HFF-Myc (cell line): ENCODE data around the gene PAQR9.
"Not testable (repeated sequence)": the region's sequence is repeated elsewhere in the genome, so short reads cannot be mapped to it uniquely, and the experiment has no call there.

Source experiments
- DNase-seq: peaks from one replicate; pipeline ENCODE4 v3.0.0-alpha.2; 2011; ENCODE audit warnings: low read depth; ENCODE audit errors: extremely low read depth
- H3K4me3 ChIP-seq: replicated peaks from 2 replicates; pipeline ENCODE4 v1.5.1; 2011; ENCODE audit warnings: low read depth, mild to moderate bottlenecking, control low read depth, low read length
- TF ChIP-seq, protein P1 (sequence below): IDR thresholded peaks from 2 replicates; pipeline ENCODE4 v1.5.1; 2012; ENCODE audit warnings: mild to moderate bottlenecking, low read depth, low read length, control low read depth; ENCODE audit errors: missing control alignments

The PAQR9 gene

DNA sequence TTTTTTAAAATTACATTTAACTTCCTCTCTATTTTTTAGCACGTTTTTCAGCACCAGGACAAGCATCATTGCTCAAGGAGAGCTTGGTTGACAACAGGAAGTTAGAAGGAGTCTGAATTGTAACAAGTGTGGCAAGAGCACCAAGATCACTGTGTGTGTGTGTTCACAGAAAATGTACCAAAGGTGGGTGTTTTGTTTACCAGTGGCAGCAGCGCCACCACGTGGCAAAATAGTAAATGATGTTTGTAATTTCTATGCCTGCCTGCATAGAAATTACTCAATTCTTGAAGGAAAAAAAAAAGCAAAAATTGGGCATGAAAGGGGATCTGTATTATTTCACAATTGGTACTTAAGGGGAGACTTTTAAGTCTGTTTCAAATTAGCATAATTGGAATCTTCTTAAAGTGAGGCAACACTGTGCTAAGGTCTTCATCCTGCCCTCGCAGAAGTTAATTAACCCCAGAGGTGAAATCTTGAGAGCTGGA, 30.5 kb upstream of the PAQR9 start:
- no peak overlapping the region for H3K4me3 ChIP-seq
- TF ChIP-seq, protein P1, sequence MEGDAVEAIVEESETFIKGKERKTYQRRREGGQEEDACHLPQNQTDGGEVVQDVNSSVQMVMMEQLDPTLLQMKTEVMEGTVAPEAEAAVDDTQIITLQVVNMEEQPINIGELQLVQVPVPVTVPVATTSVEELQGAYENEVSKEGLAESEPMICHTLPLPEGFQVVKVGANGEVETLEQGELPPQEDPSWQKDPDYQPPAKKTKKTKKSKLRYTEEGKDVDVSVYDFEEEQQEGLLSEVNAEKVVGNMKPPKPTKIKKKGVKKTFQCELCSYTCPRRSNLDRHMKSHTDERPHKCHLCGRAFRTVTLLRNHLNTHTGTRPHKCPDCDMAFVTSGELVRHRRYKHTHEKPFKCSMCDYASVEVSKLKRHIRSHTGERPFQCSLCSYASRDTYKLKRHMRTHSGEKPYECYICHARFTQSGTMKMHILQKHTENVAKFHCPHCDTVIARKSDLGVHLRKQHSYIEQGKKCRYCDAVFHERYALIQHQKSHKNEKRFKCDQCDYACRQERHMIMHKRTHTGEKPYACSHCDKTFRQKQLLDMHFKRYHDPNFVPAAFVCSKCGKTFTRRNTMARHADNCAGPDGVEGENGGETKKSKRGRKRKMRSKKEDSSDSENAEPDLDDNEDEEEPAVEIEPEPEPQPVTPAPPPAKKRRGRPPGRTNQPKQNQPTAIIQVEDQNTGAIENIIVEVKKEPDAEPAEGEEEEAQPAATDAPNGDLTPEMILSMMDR = peak; percentile 70
- peak; percentile 30 for DNase-seq

DNA sequence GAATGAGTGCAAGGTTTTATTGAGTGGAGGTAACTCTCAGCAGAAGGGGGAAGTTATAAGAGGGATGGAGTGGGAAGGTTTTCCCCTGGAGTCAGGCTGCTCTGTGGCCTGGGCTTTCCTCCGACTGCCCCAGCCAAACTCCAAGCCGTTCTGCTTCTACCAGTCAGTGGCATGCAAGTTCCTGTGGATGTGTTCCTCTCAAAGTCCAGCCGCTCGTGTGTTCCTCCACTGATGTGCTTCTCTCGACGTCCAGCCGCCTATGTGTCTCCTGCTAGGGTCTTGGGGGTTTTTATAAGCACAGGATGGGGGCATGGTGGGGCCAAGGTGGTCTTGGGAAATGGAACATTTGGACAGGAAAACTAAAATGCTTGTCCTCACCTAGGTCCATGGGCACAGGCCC, 28.8 kb upstream of the PAQR9 start:
- no peak for DNase-seq
- no peak overlapping the region for H3K4me3 ChIP-seq

DNA sequence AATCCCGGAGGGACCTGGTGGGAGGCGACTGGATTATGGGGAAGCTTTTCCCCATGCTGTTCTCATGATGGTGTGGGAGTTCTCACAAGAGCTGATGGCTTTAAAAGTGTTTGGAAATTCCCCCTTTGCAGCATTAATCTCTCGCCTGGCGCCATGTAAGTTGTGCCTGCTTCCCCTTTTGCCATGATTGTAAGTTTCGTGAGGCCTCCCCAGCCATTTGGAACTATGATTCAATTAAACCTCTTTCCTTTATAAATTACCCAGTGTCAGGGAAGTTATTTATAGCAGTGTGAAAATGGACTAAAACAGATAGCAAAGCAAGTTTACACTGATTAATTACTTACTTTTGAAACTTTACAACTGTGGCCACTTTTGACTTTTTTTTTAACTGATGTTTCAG, 27.2 kb upstream of the PAQR9 start:
- TF ChIP-seq, protein P1 = no peak
- DNase-seq = no peak
- no peak overlapping the region for H3K4me3 ChIP-seq

More for the DNA sequence above, 28.8 kb upstream of the PAQR9 start:
- TF ChIP-seq, protein P1 = no peak

DNA sequence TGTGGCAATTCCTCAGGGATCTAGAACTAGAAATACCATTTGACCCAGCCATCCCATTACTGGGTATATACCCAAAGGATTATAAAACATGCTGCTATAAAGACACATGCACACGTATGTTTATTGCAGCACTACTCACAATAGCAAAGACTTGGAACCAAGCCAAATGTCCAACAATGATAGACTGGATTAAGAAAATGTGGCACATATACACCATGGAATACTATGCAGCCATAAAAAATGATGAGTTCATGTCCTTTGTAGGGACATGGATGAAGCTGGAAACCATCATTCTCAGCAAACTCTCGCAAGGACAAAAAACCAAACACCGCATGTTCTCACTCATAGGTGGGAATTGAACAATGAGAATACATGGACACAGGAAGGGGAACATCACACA, 25.4 kb upstream of the PAQR9 start:
- DNase-seq, H3K4me3 ChIP-seq: not testable (repeated sequence)

DNA sequence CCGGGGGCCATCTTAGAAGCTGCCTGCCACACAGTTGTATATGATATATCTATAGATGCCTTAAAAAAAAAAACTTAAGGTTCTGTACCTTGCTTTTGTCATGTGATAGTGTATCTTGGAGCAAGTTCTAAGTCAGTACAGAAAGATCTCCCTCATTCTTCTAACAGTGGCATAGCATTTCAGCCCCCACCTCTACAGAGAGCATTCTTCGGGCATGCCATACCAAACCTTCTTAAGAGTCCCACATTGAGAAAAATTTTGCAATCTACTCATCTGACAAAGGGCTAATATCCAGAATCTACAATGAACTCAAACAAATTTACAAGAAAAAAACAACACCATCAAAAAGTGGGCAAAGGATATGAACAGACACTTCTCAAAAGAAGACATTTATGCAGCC, 24.7 kb upstream of the PAQR9 start:
- not testable (repeated sequence) for DNase-seq, H3K4me3 ChIP-seq

DNA sequence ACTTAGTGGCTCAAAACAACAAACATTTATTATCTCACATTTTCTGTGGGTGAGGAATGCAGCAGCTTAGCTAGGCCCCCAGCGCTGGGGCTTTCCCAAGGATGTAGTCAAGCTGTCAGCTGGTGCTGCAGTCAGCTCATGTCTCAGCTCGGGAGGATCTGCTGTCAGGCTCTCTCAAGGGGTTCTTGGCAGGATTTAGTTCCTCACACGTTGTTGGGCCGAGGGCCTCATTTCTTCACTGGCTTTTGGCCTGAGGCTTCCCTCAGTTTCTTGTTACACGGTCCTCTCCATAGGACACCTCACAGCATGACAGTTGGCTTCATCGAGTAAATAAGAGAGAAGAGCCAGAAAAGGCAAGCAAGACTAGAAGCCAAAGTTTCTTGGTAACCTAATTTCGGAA, 24.2 kb upstream of the PAQR9 start:
- no peak overlapping the region for H3K4me3 ChIP-seq
- no peak for DNase-seq
- TF ChIP-seq, protein P1 = no peak

DNA sequence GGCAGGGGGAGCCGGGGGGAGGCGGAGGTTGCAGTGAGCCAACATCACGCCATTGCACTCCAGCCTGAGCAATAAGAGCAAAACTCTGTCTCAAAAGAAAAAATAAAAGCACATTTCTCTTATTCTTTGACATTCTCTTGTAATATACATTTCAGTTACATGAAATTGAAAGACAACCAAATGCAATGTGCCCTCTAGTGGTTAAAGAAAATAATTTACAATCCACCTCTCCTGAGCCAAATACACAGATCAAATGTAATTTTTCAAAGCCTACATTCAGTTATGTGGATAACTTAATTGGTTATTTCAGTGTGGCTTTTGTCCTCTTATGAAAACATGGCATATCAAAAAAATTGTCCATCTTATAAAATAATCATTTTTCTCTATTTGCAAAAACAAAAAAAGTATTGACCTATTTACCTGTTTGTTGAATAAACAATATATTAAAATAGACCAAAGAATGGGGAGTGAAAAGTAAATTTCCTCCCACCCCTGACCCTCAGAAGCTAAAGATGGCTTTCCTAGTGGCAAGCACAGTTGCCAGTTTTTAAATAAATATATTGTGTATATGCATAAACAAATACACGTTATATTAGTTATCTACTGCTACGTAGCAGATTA, 23.7 kb upstream of the PAQR9 start:
- no peak for DNase-seq
- H3K4me3 ChIP-seq = no peak overlapping the region
- TF ChIP-seq, protein P1 = peak; percentile 35

DNA sequence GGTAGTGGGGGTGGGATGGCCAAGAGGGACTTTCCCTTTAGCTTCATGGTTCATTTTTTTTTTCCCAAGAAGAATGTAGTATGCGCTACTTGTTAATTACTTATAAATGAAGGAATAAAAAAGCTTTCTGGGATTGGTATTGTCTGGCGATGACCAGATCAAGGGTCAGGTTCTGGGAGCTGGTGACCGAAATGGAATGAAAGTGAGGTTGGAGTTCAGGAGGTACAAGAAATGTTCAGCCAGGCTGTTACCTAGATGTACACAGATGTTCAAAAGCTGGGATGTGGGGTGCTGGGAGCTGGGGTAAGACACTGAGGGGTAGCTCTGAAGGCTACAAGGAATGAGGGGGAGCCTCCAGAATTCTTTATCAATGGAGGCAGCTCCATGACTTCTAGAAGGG, 20.8 kb upstream of the PAQR9 start:
- TF ChIP-seq, protein P1 = no peak
- H3K4me3 ChIP-seq = no peak overlapping the region
- DNase-seq = no peak
